Gastroesophageal sphincter (tissue), 4 donors: Measurements from ENCODE around the gene BOLA3. TPM values are rescaled to one million over a fixed set of nuclear protein-coding genes. Genes with fewer than 3 reads are reported as not detected.

Experiments used
- ATAC-seq: fragments of 150-250 bp; one replicate; pipeline ENCODE4 v1.9.1; 2016; ENCODE audit warnings: mild to moderate bottlenecking, moderate library complexity
- H3K27ac ChIP-seq, 4 donors: fragments of 200-600 bp; sonication (generic) in 3 of 4; 1 replicate in 3 of 4; 2 replicates in 1 of 4; pipeline ENCODE4 v1.5.1; 2016 to 2019
- H3K27me3 ChIP-seq: fragments of 200-600 bp; sonication (generic); one replicate; pipeline ENCODE4 v1.5.1; 2019
- H3K36me3 ChIP-seq, 2 donors: fragments of 200-600 bp; sonication (generic); one replicate each; pipeline ENCODE4 v1.5.1; 2019; ENCODE audit warnings: control low read depth in 1 of 2
- H3K4me1 ChIP-seq, 3 donors: fragments of 200-600 bp; sonication (generic); 1 replicate in 2 of 3; 2 replicates in 1 of 3; pipeline ENCODE4 v1.5.1; 2016 to 2019; ENCODE audit warnings: control low read depth in 2 of 3
- H3K4me3 ChIP-seq, 2 donors: fragments of 200-600 bp; sonication (generic); one replicate each; pipeline ENCODE4 v1.5.1; 2019; ENCODE audit warnings: mild to moderate bottlenecking in 1 of 2, moderate library complexity in 1 of 2
- H3K9me3 ChIP-seq, 3 donors: fragments of 200-600 bp; sonication (generic); one replicate each; pipeline ENCODE4 v1.5.1; 2017 to 2019; ENCODE audit warnings: control low read depth in 2 of 3
- CTCF ChIP-seq, 4 experiments: fragments of 200-600 bp in 2 of 4; fragments of 450-650 bp in 2 of 4; sonication (generic) in 1 of 4; IDR thresholded peaks; one replicate each; pipeline ENCODE4 v1.5.1; 2017 to 2019; ENCODE audit warnings: antibody characterized with exemption in 4 of 4, mild to moderate bottlenecking in 2 of 4, moderate library complexity in 2 of 4
- EP300 ChIP-seq: sonication (generic); formaldehyde crosslinking; IDR thresholded peaks from one replicate; pipeline ENCODE4 v1.6.1; 2017; ENCODE audit warnings: antibody characterized with exemption, mild to moderate bottlenecking
- POLR2A ChIP-seq, 2 donors: fragments of 450-650 bp; IDR thresholded peaks; one replicate each; pipeline ENCODE4 v1.6.1; 2017; ENCODE audit warnings: antibody characterized with exemption in 2 of 2, mild to moderate bottlenecking in 2 of 2, moderate library complexity in 1 of 2
- POLR2AphosphoS5 ChIP-seq: sonication (generic); formaldehyde crosslinking; IDR thresholded peaks from one replicate; pipeline ENCODE4 v1.6.1; 2017; ENCODE audit warnings: antibody characterized with exemption
- WGBS, 2 donors: methylation state at CpG; one replicate each; pipeline ENCODE4 v1.1.5; 2018; ENCODE audit warnings: low coverage in 1 of 2; 5-methylcytosine and 5-hydroxymethylcytosine counted together
- total RNA-seq, 4 donors: library from RNA; depleted of rRNA; stranded (reverse); fragments of >200 nt; gene quantifications; one replicate each; pipeline ENCODE4 v1.1.0, GENCODE V29; 2016

The BOLA3 gene
- total RNA-seq, 4 donors from 2014 or later: 15.5 to 43.1 (median 30.5) TPM

GRCh38 chr2:74142340-74142739 is 5.4 kb downstream of the BOLA3 start:
- no peak for ATAC-seq
- Histone ChIP-seq H3K27me3 (no peaks in the 10 kb centered on the region), H3K9me3 (no peaks in the 10 kb centered on the region), H3K4me3 (no peak overlapping the region), H3K4me1 (peaks cover 0 to 19% (median 12%) of the 10 kb centered on the region in 3 donors), H3K27ac (no peak overlapping the region), H3K36me3 (peaks cover 0 to 55% of the 10 kb centered on the region in 2 donors)
- WGBS, 2 donors: 77 to 82% methylated on average over 4 to 6 of the region's 6 CpGs
- TF ChIP-seq CTCF (IDR thresholded peaks at IDR 0.05) (no peak), POLR2A (IDR thresholded peaks at IDR 0.05) (no peak), EP300 (no peak), POLR2AphosphoS5 (no peak)

GRCh38 chr2:74138600-74139323 is 8.9 kb downstream of the BOLA3 start:
- 60 to 92% methylated on average over 1 to 6 of the region's 19 CpGs for WGBS, 2 donors
- H3K27me3 ChIP-seq: no peaks in the 10 kb centered on the region
- no peaks in the 10 kb centered on the region for H3K4me1 ChIP-seq
- H3K9me3 ChIP-seq: peaks cover 0 to under 1% (median 0%) of the 10 kb centered on the region in 3 donors
- H3K27ac ChIP-seq: no peak overlapping the region
- H3K4me3 ChIP-seq: no peak overlapping the region
- H3K36me3 ChIP-seq: peaks cover 0 to 59% of the 10 kb centered on the region in 2 donors
- TF ChIP-seq POLR2A (IDR thresholded peaks at IDR 0.05): no peak
- no peak for TF ChIP-seq POLR2AphosphoS5
- TF ChIP-seq EP300: no peak
- no peak for TF ChIP-seq CTCF (IDR thresholded peaks at IDR 0.05)
- ATAC-seq: no peak

GRCh38 chr2:74137651-74138599 is 9.8 kb downstream of the BOLA3 start:
- H3K27ac ChIP-seq: no peak overlapping the region
- no peaks in the 10 kb centered on the region for H3K4me1 ChIP-seq
- TF ChIP-seq EP300: no peak
- no peak for TF ChIP-seq POLR2AphosphoS5
- TF ChIP-seq POLR2A (IDR thresholded peaks at IDR 0.05): no peak
- TF ChIP-seq CTCF (IDR thresholded peaks at IDR 0.05): no peak
- peaks cover 0 to 7% (median 0%) of the 10 kb centered on the region in 3 donors for H3K9me3 ChIP-seq
- peaks cover 0 to 60% of the 10 kb centered on the region in 2 donors for H3K36me3 ChIP-seq
- 92% methylated on average over 2 of the region's 11 CpGs; no CpG with 5 or more reads in 1 of the 2 donors for WGBS, 2 donors
- ATAC-seq: no peak
- H3K27me3 ChIP-seq: no peaks in the 10 kb centered on the region
- H3K4me3 ChIP-seq: no peak overlapping the region

GRCh38 chr2:74131901-74132300 is 15.8 kb downstream of the BOLA3 start:
- Histone ChIP-seq H3K36me3 (peaks cover 0 to 24% of the 10 kb centered on the region in 2 donors), H3K27me3 (peaks cover 24% of the 10 kb centered on the region), H3K4me3 (no peak overlapping the region), H3K27ac (no peak overlapping the region), H3K4me1 (no peaks in the 10 kb centered on the region), H3K9me3 (peaks cover 0 to 7% (median 0%) of the 10 kb centered on the region in 3 donors)
- no peak for TF ChIP-seq POLR2A (IDR thresholded peaks at IDR 0.05)
- no peak for TF ChIP-seq EP300
- TF ChIP-seq POLR2AphosphoS5: no peak
- TF ChIP-seq CTCF (IDR thresholded peaks at IDR 0.05): no peak
- WGBS, 2 donors: 90 to 96% methylated on average over 2 to 5 of the region's 5 CpGs
- ATAC-seq: no peak
